Hematopoietic multipotent progenitor cell treated with erythropoietin and hydrocortisone succinate and interleukin-3 and kit ligand, for 6 days (in vitro differentiated cells): ENCODE results near the gene LRCOL1.
"Not testable (repeated sequence)": the region's sequence is repeated elsewhere in the genome, so short reads cannot be mapped to it uniquely, and the experiment has no call there.

Experiments
- DNase-seq: peaks from one replicate; pipeline ENCODE4 v3.0.0-alpha.2; 2015

LRCOL1 gene

GRCh38 chr12:132600048-132601032, 10.0 kb downstream of the LRCOL1 start:
- peak; percentile 78 for DNase-seq

GRCh38 chr12:132599502-132599901, 10.9 kb downstream of the LRCOL1 start:
- DNase-seq, result not testable (repeated sequence)

GRCh38 chr12:132597333-132598316, 12.8 kb downstream of the LRCOL1 start:
- DNase-seq, result peak; percentile 26

- no peak for DNase-seq
These were observed 14.4 kb downstream of the LRCOL1 start for GRCh38 chr12:132596016-132596415.

- DNase-seq, result no peak
These were observed 15.2 kb downstream of the LRCOL1 start for GRCh38 chr12:132595183-132595582.

- DNase-seq, result peak; percentile 87
These were observed 16.4 kb downstream of the LRCOL1 start for GRCh38 chr12:132593938-132594358.

GRCh38 chr12:132593521-132593920, 16.9 kb downstream of the LRCOL1 start:
- no peak for DNase-seq

GRCh38 chr12:132593071-132593470, 17.3 kb downstream of the LRCOL1 start:
- DNase-seq, result no peak

GRCh38 chr12:132592282-132592970, 18.0 kb downstream of the LRCOL1 start:
- DNase-seq, result no peak

GRCh38 chr12:132591107-132591935, 19.1 kb downstream of the LRCOL1 start:
- DNase-seq, result no peak

GRCh38 chr12:132588821-132589669, 21.3 kb downstream of the LRCOL1 start:
- no peak for DNase-seq

- no peak for DNase-seq
These were observed 22.1 kb downstream of the LRCOL1 start for GRCh38 chr12:132588319-132588718.

- no peak for DNase-seq
These were observed 22.6 kb downstream of the LRCOL1 start for GRCh38 chr12:132587781-132588180.

GRCh38 chr12:132586929-132587328, 23.5 kb downstream of the LRCOL1 start:
- no peak for DNase-seq

GRCh38 chr12:132585177-132585576, 25.2 kb downstream of the LRCOL1 start:
- no peak for DNase-seq

- no peak for DNase-seq
These were observed 26.0 kb downstream of the LRCOL1 start for GRCh38 chr12:132584429-132584828.

GRCh38 chr12:132583736-132584135, 26.6 kb downstream of the LRCOL1 start:
- no peak for DNase-seq

GRCh38 chr12:132583411-132583710, 27.0 kb downstream of the LRCOL1 start:
- DNase-seq, result no peak

GRCh38 chr12:132582582-132583410, 27.6 kb downstream of the LRCOL1 start:
- DNase-seq, result no peak

- no peak for DNase-seq
These were observed 28.3 kb downstream of the LRCOL1 start for GRCh38 chr12:132582058-132582420.
